K562 (cell line): ENCODE results near the gene WDR45B. TPM values are rescaled to one million over a fixed set of nuclear protein-coding genes. Genes with fewer than 3 reads are reported as not detected.

Source experiments
- ATAC-seq: fragments of 200-7000 bp; cut with Tn5 transposase; 3 replicates; pipeline ENCODE4 v1.9.1; 2020; ENCODE audit warnings: moderate library complexity
- BruUV-seq: library from RNA; stranded (reverse); fragments of 400-500 nt; replicated peaks from 2 replicates; lab custom pipeline; 2021; lab: Mats Ljungman, UMichigan
- CTCF ChIA-PET: fragments of 300-600 bp; formaldehyde crosslinking; extraction: SDS; loops from one replicate; lab custom pipeline; 2021; ENCODE audit warnings: low intra/inter-chr PET ratio; lab: Yijun Ruan, JAX
- POLR2A ChIA-PET: fragments of 300-600, 350-650 bp; sonication (Branson Sonifier 250); formaldehyde crosslinking; extraction: SDS; loops from one replicate; lab custom pipeline; 2021; ENCODE audit warnings: antibody characterized with exemption, inconsistent platforms; lab: Yijun Ruan, JAX
- DNase-seq, 4 experiments: peaks; one replicate each; pipeline versions ENCODE4 v3.0.0 to v3.0.0-alpha.2; 2011 to 2018; ENCODE audit warnings: low spot score in 3 of 4, mixed read lengths in 3 of 4; ENCODE audit errors: extremely low read depth in 1 of 4
- FAIRE-seq: peaks from 2 replicates; lab custom pipeline; 2011; peaks lifted over from hg19 to GRCh38; lab: Jason Lieb, UNC
- H2AFZ ChIP-seq: 2 replicates; pipeline ENCODE4 v1.6.0; 2011; ENCODE audit warnings: low read depth, low read length, control low read depth, inconsistent platforms
- H3K27ac ChIP-seq: fragments of 200-600 bp; 3 replicates; pipeline ENCODE4 v1.8.0; 2011; ENCODE audit warnings: low read depth, mild to moderate bottlenecking, control low read depth, inconsistent platforms, low read length, moderate library complexity, mixed read lengths; ENCODE audit errors: extremely low read depth
- H3K27me3 ChIP-seq, 2 experiments: fragments of 300-600 bp in 1 of 2; 2 replicates in 1 of 2; 3 replicates in 1 of 2; pipeline versions ENCODE4 v1.6.0 to v1.8.0; 2011; ENCODE audit warnings: inconsistent platforms in 2 of 2, low read length in 2 of 2, mild to moderate bottlenecking in 1 of 2, mixed read lengths in 1 of 2, moderate library complexity in 1 of 2; ENCODE audit not compliant: control insufficient read depth in 2 of 2, insufficient read depth in 2 of 2
- H3K36me3 ChIP-seq: fragments of 300-600 bp; 3 replicates; pipeline ENCODE4 v1.8.0; 2011; ENCODE audit warnings: mild to moderate bottlenecking, low read length, inconsistent platforms; ENCODE audit not compliant: control insufficient read depth, insufficient read depth
- H3K4me1 ChIP-seq, 2 experiments: fragments of 200-600 bp in 1 of 2; replicated peaks in 1 of 2; 2 replicates in 1 of 2; 3 replicates in 1 of 2; pipeline versions ENCODE4 v1.5.1 to v1.8.0; 2011; ENCODE audit warnings: inconsistent platforms in 2 of 2, low read length in 2 of 2, mild to moderate bottlenecking in 1 of 2, mixed read lengths in 1 of 2, moderate library complexity in 1 of 2; ENCODE audit not compliant: control insufficient read depth in 2 of 2, insufficient read depth in 2 of 2
- H3K4me2 ChIP-seq: 2 replicates; pipeline ENCODE4 v1.6.1; 2011; ENCODE audit warnings: low read length, control low read depth, inconsistent platforms, mixed read lengths; ENCODE audit not compliant: insufficient read depth
- H3K4me3 ChIP-seq: fragments of 200-600 bp; sonication (generic), shearing (Covaris generic); 2 replicates; pipeline ENCODE4 v1.5.1; 2016; ENCODE audit warnings: control low read depth, inconsistent platforms
- H3K79me2 ChIP-seq: fragments of 200-600 bp; 3 replicates; pipeline ENCODE4 v1.8.0; 2011; ENCODE audit warnings: low read length, inconsistent platforms; ENCODE audit not compliant: control insufficient read depth, insufficient read depth
- H3K9ac ChIP-seq, 2 experiments: 2 replicates each; pipeline versions ENCODE4 v1.6.0 to v1.6.1; 2011; ENCODE audit warnings: low read depth in 2 of 2, low read length in 2 of 2, control low read depth in 1 of 2, inconsistent platforms in 1 of 2, mild to moderate bottlenecking in 1 of 2, mixed read lengths in 1 of 2; ENCODE audit not compliant: insufficient read depth in 1 of 2
- H3K9me1 ChIP-seq: one replicate; pipeline ENCODE4 v1.6.0; 2011; ENCODE audit warnings: inconsistent platforms, mild to moderate bottlenecking, low read length, moderate library complexity; ENCODE audit not compliant: control insufficient read depth, insufficient read depth
- H3K9me3 ChIP-seq: replicated peaks from 2 replicates; pipeline ENCODE4 v1.5.1; 2011; ENCODE audit warnings: low read depth, low read length, inconsistent platforms; ENCODE audit not compliant: control insufficient read depth, insufficient read depth
- H4K20me1 ChIP-seq: replicated peaks from 2 replicates; pipeline ENCODE4 v1.6.1; 2011; ENCODE audit warnings: low read length, inconsistent platforms, mixed read lengths; ENCODE audit not compliant: control insufficient read depth, insufficient read depth
- KLF10 ChIP-seq: fragments of 250-450 bp; sonication (Bioruptor Pico); IDR thresholded peaks from 2 replicates; pipeline ENCODE4 v1.6.1; 2021; ENCODE audit warnings: matching md5 sums
- ZNF395 ChIP-seq: fragments of 200-800 bp; sonication (Bioruptor generic); IDR thresholded peaks from 2 replicates; pipeline ENCODE4 v1.6.1; 2017; ENCODE audit warnings: missing genetic modification characterization, missing compliant biosample characterization
- ZNF668 ChIP-seq: fragments of 250-450 bp; sonication (Bioruptor Pico); IDR thresholded peaks from 2 replicates; pipeline ENCODE4 v1.8.0; 2022; ENCODE audit warnings: mild to moderate bottlenecking, inconsistent platforms
- WGBS: fragments of 100-300 bp; shearing (Covaris generic); methylation state at CpG from one replicate; pipeline ENCODE4 v1.1.6; 2016; ENCODE audit warnings: low coverage, mixed read lengths; ENCODE audit not compliant: insufficient coverage; ENCODE audit errors: missing lambda C conversion rate; 5-methylcytosine and 5-hydroxymethylcytosine counted together
- in situ Hi-C: fragments of 300-500 bp; cut with MboI; formaldehyde crosslinking; loops from 4 replicates; pipeline ENCODE4 v1.15.0; 2018; ENCODE audit warnings: inconsistent platforms, mixed read lengths
- intact Hi-C: fragments of 100-400 bp; cut with micrococcal nuclease; formaldehyde crosslinking; loops from 2 replicates; pipeline ENCODE4 v1.14.2; 2022
- polyA plus RNA-seq, 8 experiments: library from polyadenylated mRNA; depleted of rRNA in 4 of 8; stranded (reverse) in 5 of 8; unstranded in 3 of 8; fragments of >200 nt; fragmentation: Nextera tagmentation in 2 of 8; fragmentation: Illumina TruSeq in 1 of 8; extraction: Ambion mirVana in 2 of 8; extraction: Trizol in 1 of 8; gene quantifications; 2 replicates each; pipeline versions ENCODE4 v1.2.1 to v1.2.3, GENCODE V29; 2011 to 2014; ENCODE audit warnings: inconsistent platforms in 1 of 8, missing spikeins in 1 of 8
- total RNA-seq, 7 experiments: library from RNA; depleted of rRNA in 6 of 7; stranded (reverse); fragments of >200 nt in 6 of 7; fragmentation: Illumina TruSeq in 2 of 7; extraction: Trizol in 2 of 7; gene quantifications; 2 replicates each; pipeline versions ENCODE4 v1.2.1 to v1.2.3, GENCODE V29; 2011 to 2021; ENCODE audit warnings: low replicate concordance in 1 of 7

WDR45B gene
- total and polyA plus RNA-seq, 9 of the 15 experiments (the other 6 are each of a cell fraction or from before 2014, with no cell fraction given) = 0.72 to 74.4 (median 35.9) TPM

- TF ChIP-seq KLF10 (CRISPR knock-in tag) = no peak
- no peak for TF ChIP-seq ZNF395 (CRISPR knock-in tag)
- no peak for TF ChIP-seq ZNF668 (CRISPR knock-in tag)
These were observed 2.5 kb upstream of the WDR45B start for GRCh38 chr17:82650723-82651122.

More at GRCh38 chr17:82650723-82651122, 2.5 kb upstream of the WDR45B start:
- peaks cover 5% of the 10 kb centered on the region for H3K36me3 ChIP-seq
- ChIA-PET POLR2A (no interaction called here), CTCF (no interaction called here)
- no peak overlapping the region for H3K4me2 ChIP-seq
- FAIRE-seq = peak; percentile 15
- peaks cover 11% of the 10 kb centered on the region; the same call in 1 of the 2 replicates for H4K20me1 ChIP-seq
- in situ Hi-C loops (no loop called here), intact Hi-C loops (no loop called here)
- no peak overlapping the region for H2AFZ ChIP-seq
- no peaks in the 10 kb centered on the region for H3K9me3 ChIP-seq
- 40% methylated on average over 10 of the region's 10 CpGs for WGBS
- BruUV-seq = no TSS peak
- peaks cover 11 to 47% of the 10 kb centered on the region in 2 experiments; a peak in 4 of 5 replicates for H3K4me1 ChIP-seq
- H3K4me3 ChIP-seq = no peak overlapping the region
- H3K9ac ChIP-seq = peak overlapping the region in 1 of 2 experiments; percentile 69; a peak in 2 of 4 replicates
- no peak overlapping the region for H3K27ac ChIP-seq
- H3K79me2 ChIP-seq = peaks cover 25% of the 10 kb centered on the region
- ATAC-seq = no peak
- DNase-seq = no peak
- H3K9me1 ChIP-seq = no peaks in the 10 kb centered on the region
- no peaks in the 10 kb centered on the region for H3K27me3 ChIP-seq
